CD4-positive, alpha-beta T cell treated with Interleukin-2 at 100 ng/mL for 4 hours (primary cell): ENCODE measurements around the gene ANKS6.

Experiments
- DNase-seq: peaks from one replicate; pipeline ENCODE4 v3.0.0-alpha.2; 2020; ENCODE audit warnings: low spot score

Gene ANKS6

GRCh38 chr9:98791608-98792490 is 4.5 kb downstream of the ANKS6 start:
- no peak for DNase-seq

DNA sequence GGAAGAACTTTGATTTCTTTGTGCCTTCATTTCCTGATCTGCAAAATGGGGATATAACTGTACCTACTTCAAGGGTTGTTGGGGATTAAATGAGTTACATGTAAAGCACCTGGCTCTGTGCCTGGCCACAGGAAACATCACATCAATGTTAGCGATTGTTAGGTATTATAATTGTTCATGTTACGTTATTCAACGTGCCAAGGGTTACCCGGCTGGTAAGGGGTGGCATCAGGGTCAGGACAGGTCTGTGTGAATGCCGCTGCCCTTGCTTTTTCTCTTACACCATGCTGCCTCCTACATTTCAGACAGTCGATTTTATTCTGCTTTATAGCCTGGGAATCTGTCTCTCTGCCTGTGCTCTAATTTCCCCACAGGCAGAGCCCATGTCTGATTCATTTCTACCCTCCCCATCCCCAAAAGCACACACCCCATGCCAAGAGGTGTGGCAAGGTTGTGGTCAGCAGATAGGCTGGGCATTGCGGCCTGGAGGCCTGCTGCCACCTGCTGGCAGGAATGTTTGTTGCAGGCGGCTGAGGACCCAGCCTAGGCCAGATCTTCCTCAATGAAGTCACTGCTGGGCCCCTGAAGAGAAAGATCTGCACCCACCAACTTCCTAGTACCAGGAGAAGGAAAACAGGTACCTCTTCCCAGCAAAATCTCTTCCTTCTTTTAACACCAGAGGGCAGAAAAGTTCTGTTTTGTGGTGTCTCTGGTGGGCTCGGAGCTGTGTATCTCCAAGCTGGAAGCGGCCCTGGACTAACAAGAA is 5.3 kb downstream of the ANKS6 start:
- DNase-seq, result peak; percentile 64

DNA sequence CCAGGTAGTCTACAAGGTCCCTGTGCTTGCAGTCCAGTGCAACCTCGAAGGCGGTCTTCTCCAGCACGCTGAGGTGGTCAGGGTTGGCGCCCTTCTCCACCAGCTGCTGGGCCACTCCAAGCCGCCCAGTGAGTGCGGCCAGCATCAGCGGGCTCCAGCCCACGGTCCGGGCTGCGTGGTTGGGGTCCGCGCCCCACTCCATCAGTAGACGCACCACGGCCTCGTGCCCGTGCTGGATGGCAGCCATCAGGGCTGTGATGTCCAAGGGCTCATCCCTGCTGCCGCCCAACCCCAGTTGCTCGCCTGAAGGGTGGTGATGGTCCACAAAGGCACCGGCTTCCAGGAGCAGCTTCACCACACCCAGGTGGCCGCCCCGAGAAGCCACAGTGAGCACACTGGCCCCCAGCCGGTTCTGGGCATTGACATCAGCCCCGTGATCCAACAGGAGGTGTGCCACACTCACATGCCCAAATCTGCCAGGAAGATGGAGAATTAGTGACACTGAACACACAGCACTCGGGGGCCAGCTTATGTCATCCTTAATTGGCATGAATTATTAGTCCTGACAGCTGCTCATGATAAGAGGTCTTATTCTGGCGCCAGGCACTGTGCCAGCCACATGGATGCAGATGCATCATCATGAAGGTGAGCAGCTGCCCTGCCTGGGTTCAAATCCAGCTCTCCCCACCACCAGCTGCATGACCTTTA is 6.1 kb downstream of the ANKS6 start:
- no peak for DNase-seq

- DNase-seq, result no peak
These were observed 6.7 kb downstream of the ANKS6 start for GRCh38 chr9:98789483-98790133.

GRCh38 chr9:98787766-98788335 is 8.5 kb downstream of the ANKS6 start:
- DNase-seq, result no peak

- no peak for DNase-seq
These were observed 9.4 kb downstream of the ANKS6 start for GRCh38 chr9:98786750-98787510.

DNA sequence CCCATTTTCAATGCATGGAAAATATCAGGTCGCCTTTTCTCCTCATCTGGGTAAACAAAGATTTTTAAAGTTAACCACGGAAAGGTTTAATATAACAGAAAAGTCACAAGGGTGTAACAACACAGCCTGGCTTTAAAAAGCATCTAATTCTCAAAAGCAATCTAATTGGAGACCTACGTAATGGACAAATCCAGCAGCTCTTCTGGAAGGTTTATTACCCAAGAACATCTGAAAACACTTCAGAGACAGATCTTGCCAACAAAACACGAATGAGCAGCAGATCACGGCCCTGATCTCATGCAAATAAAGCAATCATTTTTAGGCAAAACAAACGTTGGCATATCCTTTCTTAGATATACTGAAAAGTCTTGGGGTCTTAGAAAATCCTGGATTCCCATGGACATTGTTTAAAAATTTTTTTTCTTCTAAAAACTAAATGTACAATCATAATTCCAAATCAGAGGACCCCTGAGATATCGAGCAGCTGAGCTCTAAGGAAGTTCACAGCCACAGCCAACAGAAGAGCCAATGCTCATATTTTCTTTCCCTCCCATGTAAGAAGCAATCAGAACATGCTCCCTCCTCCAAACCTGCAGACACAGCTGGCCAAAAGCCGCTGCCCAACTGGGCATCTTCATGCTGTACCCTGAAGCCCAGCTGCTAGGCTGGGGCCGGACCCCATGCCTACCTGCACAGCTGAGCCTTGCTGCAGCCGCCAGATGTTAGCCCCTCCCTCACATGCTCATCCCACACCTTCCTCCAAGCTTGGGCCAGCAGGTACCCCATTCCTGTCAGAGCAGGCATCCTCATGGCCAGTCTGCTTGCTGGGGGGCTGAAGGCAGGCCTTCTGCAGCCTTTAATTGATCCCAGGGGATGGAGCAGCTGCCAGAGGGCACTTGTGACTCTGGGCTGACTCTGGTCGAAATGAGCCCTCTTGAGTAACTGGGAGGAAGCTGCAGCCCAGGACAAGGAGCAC is 11.2 kb downstream of the ANKS6 start:
- DNase-seq, result no peak

DNA sequence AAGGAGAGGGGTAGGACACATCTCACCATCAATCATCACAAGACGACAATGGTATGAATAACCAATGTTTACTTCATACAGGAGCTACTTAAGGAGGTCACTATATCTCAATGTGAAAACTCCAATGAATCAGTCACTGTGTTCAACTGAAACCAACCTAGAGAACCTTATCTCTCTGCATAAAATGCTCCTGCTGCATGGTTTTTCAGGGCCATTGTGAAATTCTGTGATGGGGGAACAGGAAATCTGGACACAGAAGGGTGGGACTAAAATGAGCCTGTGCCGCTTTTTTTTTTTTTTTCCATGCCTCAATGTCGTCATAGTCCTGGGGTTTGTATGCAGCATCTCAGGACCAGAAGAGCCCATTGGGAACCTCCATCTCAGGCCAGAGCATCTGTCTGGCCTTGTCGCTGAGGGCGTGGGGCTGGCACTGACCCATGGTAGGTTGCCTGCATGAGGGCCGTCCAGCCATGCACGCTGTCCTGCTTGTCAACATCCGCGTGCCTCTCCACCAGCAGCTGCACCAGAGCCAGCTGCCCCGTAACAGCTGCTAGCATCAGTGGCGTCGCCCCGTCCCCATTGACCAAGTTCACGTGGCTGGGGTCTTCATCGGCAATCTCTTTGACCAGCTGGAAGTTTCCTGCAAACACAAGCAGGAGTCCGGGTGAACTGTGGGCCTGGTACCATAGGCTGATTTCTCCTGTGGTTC is 12.7 kb downstream of the ANKS6 start:
- DNase-seq, result no peak

GRCh38 chr9:98781588-98782383 is 14.6 kb downstream of the ANKS6 start:
- no peak for DNase-seq

DNA sequence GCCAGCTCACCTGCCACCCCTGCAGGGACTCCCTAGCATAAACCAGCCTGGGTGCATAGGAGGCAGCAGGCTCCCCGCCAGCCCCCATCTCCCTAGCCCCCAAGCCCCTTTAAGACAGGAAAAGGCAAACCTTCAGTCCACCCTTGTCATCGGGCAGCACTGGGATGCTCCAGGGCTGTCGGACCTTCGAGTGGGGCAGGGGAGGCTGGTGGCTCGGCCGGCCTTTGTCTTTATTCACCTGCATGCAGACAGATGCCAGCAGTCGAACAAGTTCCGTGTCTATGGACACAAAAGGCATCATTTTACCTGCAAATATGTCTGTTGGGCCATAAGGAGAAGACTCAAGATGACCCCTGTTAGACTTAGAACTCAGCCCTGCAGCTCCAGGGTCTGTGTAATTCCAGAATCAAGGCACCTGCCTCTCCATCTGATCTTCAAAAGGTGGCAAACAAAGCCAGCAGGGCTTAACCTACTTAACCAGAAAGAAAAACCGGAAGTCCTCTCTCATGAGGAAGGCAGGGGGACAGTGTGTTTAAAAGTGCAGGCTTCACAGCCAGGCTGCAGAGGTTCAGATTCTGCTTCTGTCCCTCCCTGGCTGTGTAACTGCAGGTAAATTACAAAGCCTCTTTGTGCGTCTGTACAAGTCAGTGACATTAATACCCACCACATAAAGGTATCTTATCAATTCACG is 16.2 kb downstream of the ANKS6 start:
- no peak for DNase-seq

DNA sequence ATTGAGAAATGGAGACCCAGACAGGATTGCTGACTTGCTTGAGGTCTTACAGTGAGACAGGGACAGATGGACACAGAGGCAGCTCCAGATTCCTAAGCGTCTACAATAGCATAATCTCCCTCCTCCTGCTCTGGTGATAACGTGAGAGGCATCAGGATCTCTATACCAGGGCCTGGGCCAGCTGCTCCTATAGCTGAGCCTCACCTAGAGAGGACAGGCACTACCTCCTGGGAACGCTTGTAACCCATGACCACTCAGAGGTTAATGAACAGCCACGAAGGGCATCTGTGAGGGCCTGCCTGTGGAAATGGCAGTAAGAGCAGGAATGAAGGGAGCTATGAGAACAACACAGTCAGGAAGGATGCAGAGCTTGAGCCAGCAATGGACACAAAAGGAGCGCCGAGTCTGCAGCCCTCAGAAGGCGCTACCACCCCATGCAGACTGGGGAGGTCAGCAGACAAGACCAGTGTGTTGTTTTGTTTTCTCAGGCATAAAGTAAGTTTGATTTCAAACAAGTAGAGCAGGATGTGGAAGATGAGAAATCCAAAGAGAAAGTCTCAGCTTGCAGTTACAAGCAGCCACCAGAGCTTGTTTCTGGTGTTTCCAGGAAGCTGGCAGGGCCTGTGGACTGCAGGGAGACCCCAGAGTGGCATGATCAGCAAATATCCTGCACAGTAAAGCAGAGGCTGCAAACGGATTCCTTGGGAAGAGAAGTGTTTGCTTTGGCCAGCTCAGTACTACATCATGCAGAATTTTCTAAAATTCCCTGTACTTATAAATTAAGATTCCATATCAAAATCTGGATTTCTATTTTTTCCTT is 17.4 kb downstream of the ANKS6 start:
- no peak for DNase-seq

DNA sequence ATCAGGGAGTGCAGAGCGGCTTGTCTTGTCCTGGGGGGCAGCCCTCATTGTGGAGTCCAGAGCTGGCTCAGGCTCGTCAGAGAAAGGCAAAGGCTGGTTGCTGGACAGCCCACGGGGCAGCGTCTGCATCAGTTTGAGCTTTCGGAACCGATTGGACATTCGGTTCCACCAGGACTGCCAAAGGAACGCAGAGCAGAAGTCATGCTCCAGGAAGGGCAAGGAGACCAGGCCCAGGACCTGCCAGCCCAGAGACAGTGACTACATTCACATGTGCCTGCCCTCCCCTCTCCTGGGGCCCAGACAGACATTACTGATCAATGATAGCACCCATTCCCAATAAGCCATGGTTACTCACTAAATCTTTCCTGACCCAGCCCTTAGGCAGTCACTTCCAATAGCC is 18.1 kb downstream of the ANKS6 start:
- no peak for DNase-seq

- DNase-seq, result no peak
These were observed 18.7 kb downstream of the ANKS6 start for GRCh38 chr9:98777618-98778017.

DNA sequence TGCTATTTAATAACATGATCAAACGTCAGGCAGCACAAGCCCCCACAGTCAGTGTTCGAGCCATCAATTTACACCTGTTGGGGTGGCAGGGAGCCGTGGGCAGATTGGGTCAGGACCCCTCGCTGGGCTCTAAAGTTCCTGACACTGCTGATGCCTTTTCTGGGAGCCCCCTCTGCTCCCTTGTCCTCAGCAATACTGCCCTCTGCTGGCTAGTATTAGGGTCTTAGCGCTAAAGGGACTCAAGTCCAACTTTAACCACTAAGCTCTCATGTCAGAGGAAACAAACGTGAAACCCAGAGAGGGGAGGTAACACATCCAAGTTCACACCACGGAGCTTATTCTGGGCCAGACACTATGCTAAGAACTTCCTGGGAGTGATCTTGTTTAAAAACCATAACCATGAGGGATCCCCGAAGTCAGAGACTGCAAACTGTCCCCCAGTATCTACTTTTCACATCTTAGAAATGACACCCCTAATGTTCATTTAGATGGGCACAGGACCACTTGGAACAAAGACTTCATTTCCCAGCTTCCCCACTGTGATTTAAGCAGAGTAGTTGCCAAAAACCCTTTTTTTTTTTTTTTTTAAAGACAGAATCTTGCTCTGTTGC is 20.4 kb downstream of the ANKS6 start:
- DNase-seq, result peak; percentile 45

- no peak for DNase-seq
These were observed 21.6 kb downstream of the ANKS6 start for GRCh38 chr9:98774746-98775145.

- DNase-seq, result no peak
These were observed 22.6 kb downstream of the ANKS6 start for GRCh38 chr9:98773721-98774120.
